Retina (tissue), 1 donor: ENCODE data around the gene KIDINS220.

ENCODE experiments used
- DNase-seq: peaks from one replicate; pipeline ENCODE4 v3.0.0-alpha.2; 2016

KIDINS220 gene

GRCh38 chr2:8802741-8803140 is 34.7 kb downstream of the KIDINS220 start:
- DNase-seq: no peak

GRCh38 chr2:8800821-8801220 is 36.6 kb downstream of the KIDINS220 start:
- DNase-seq: no peak

DNA sequence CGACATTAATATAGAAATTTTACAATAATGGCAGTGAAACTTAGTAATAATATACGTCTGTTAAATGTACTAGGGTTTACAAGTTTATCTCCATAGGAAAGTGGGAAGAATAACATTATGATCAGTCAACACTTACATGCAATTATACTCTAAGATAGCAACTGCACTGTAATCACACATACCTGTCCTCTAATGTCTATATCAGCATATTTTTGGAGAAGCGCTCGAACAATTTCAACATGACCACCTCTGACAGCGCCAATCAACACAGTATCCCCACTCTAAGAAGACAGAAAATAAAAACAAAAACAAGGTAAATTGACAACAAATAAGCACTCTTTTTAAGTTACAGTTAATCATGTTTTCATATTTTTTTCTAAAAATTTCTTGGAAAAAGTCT is 37.2 kb downstream of the KIDINS220 start:
- DNase-seq: no peak

- DNase-seq: no peak
These were observed 38.4 kb downstream of the KIDINS220 start for GRCh38 chr2:8799004-8799403.

DNA sequence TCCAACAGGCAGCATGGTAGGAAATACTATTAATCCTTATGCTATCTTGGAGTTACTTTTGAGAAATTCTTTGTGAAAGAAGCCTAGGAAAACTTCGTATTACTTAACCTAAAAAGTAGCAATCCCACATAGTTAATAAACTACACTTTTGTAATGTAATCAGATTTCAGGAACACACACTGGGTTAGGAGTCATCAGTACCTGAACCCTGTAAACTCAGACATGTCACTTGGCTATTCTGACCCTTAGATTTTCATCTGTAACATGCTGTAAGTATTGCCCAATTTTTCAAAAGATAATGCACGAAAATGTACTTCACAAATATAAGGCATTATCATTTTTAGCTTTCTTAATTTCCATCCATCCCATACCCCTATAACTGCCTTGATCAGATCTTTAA is 39.0 kb downstream of the KIDINS220 start:
- no peak for DNase-seq

GRCh38 chr2:8797682-8798081 is 39.7 kb downstream of the KIDINS220 start:
- no peak for DNase-seq

GRCh38 chr2:8796878-8797550 is 40.4 kb downstream of the KIDINS220 start:
- no peak for DNase-seq

DNA sequence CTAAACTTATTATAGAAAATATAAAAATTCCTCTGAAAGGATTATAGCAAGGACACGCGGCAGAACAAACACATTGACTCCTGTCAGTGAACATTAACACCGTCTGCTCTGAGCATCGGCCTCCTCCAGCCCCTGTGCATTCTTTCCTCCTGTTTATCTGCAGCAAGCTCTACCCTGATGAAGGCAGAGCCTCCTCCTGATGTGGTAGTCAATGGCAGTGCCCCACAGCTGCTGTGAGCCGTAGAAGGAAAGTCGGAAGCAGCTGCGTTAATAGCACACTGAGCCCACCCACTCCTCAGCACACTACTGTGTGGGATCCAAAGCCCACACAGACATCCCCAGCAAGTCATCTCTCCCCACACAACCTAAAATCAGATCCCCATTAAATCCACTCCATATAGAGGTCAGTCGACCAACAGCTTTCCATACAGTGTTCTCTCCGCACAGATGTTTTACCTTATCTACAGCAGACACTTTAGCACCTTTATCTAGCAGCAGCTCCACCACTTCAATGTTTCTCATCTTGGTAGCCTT is 41.0 kb downstream of the KIDINS220 start:
- no peak for DNase-seq

GRCh38 chr2:8794923-8795825 is 42.2 kb downstream of the KIDINS220 start:
- DNase-seq: no peak

DNA sequence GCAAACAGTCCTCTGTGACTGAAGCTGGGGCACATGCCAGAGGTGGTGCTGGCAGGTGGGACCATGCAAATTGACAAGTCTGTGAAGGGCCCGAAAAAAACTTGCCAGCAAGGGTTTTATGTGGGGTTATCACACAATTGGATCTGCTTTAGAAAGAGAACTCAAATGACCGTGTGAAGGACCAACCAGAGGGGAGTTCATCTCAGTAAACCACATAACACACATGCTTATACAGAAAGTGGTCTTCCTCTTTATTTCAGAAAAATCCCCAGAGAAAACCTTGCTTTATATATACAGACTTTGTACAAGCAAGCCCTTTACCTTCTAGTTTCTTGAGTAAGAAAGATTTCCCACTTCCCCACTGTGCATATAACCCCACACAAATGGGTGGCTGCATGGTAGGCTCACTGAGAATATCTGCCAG is 46.7 kb downstream of the KIDINS220 start:
- no peak for DNase-seq

GRCh38 chr2:8786463-8786862 is 51.0 kb downstream of the KIDINS220 start:
- no peak for DNase-seq

DNA sequence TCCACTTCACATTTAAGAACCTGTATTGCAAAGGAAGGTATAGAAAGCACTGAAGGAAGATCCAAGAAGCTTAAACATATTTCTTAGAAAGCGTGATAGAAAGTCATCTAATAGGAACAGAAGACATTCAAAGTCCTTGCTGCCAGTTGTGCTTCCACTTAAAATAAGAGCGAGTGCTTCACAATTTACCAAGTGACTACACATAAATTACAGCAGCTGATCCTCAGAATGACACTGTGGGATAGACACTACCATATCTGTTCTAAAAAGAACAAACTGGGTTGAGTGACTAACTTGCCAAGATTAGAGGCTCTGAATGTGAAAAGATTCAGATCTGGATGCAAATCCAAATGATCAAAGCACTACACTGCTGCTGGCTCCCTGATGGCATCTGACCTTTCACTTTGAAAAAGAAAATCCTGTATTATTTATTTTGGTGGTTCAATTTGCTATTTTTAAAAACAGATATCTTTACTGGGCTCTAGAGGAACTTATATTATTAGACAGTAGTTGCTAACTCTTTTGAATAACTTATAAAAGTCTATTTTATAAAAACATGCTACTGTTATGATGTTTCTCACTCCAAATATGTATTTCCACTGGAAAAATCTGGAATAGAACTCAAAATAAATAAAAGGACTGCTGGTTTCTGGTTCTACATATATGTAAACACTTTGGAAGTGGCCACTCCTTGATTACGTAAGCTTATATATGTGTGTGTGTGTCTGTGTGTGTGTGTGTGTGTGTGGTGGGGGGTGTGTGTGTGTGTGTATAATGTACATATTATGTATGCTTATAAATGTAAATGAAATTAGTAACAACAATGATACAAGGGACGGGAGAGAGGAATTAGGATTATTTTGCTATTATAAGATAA is 57.4 kb downstream of the KIDINS220 start:
- no peak for DNase-seq

- no peak for DNase-seq
These were observed 63.0 kb downstream of the KIDINS220 start for GRCh38 chr2:8774371-8774770.

DNA sequence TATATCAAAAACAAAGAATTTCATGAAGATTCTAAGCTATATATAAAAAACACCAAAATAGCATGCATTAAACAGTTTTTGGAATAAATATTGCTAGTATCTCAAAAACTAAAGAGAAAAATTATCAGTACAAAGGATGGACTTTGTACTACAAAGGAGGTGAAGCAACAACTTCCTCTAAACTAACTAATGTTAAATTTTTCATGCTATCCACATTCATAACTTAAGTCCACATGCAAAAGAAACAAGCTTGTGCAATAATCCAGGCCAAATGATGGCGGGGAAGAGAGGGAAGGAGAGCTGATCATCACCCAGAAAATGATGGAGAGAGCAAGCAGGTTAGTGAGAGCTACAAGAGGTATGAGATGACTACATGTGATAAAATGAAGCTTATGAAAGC is 70.1 kb downstream of the KIDINS220 start:
- no peak for DNase-seq

DNA sequence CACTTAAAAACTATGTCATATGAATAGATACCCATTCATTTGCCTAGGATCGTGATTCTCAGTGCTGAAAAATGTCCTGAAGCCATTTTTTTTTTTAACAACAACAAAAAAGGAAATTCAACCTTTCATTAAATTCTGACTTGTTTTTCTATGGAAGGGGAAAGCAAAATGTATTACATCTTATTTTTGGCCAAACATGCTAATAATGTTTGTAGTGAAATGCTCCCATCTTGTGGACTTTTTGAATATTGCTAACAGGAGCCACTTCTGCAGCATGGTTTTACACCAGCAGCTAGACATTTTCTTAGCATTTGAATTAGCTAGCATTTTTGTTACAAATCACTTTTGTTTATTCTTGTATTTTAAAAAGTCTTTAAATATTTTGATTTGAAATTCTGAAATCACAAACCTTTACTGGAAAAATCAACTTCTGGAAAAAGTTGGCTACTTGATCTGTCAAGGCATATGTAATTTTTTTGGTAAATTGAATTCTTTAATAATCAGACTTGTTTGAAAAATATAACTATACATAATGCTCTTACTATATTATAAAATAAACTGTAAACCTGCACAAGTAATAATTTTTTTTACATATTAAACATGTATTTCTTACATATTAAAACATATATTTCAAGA is 75.8 kb downstream of the KIDINS220 start:
- peak; percentile 29 for DNase-seq

DNA sequence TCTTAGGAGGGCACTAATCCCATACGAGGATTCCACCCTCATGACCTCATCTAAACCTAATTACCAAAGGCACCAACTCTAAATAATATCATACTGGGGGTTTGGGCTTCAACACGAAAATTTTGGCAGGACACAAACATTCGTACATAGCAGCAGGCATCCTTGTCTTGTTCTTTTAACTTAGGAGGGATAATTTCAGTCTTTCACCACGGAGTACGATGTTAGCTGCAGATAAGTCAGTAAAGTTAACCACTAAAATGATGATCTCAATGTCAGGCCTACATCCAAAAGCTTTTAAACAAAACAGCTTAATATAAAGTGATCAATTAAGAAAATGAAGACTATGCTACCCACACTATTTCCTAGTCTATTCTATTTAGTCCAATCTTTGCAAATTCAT is 80.7 kb downstream of the KIDINS220 start:
- no peak for DNase-seq

DNA sequence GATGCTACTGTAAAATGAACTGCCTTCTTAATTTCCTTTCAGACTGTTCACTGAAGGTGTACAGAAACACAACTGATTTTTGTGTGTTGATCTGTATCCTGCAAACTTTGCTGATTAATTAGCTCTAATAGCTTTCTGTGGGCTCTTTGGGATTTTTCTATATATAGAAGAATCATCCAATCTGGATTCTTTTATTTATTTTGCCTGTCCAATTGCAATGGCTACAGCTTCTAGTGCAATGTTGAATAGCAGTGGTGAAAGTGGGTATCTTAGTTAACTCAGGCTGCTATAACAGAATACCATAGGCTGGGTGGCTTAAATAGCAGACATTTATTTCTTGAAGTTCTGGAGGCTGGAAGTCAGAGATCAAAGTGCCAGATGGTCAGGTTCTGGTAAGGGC is 81.2 kb downstream of the KIDINS220 start:
- DNase-seq: no peak

DNA sequence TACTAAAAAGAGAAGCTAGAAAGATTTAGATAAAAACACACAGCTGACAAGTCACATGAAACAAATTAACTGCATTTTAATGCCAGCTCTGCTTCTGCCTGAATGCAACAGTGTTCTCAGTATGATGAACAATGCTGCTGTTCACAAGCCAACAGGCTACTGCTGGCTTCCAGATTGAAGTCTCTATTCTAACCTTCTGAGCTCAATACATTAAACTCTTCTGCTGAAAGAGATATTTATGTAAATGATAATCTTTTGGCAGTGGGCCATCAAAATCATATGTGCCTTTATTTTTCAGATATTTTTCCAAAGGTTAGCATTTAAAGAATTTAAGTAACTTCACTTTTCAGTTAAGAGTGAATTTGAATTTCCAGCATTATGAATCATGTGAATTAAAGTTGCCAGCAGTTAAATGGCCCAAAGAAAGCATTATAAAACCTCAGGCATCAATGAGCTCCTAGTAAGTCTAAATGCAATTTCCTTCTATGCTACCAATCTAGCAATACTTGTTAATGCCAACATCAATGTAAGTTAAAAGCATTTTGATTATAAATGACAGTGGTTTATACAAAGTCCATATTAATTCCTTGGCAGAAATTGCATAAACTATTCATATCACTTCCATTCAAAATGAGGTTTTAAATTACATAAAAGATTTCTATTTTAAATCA is 83.2 kb downstream of the KIDINS220 start:
- peak; percentile 6 for DNase-seq

DNA sequence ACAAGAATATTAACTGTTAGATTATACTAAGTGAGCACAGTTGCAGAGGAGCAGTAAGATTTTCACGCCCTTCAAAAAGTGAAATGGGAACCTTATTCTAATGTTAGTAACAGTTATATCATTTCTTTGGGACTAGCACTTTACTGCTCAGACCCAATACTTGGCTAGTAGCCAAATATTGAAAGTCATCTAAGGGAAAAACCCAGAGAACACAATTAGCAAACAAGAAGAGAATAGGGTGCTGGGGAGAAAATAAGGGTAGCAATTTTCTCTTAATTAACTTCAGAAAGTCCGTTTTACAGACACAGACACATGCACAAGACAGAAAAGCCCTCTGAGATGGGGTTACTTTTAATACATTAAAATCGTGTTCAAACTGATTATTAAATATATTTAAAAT is 83.8 kb downstream of the KIDINS220 start:
- DNase-seq: no peak

GRCh38 chr2:8752385-8752784 is 85.0 kb downstream of the KIDINS220 start:
- no peak for DNase-seq

DNA sequence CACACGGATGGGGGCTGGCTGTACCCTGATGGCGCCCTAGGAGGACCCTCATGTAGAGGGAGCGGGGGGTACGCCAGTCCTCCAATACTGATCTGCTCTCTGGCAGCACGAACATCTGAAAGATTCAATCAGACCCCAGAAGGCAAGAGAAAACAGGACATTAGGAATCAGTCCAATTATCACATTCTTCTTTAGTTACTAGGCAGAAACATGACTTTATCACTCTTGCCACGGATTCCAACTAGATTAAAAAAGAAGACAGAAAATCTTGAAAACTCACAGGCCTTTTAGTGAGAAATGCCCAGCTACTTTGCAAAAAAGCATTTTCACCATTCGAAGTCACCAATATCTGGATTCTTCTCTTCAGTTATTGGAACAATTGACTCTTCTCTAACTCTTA is 87.2 kb downstream of the KIDINS220 start:
- no peak for DNase-seq

GRCh38 chr2:8743261-8743660 is 94.2 kb downstream of the KIDINS220 start:
- no peak for DNase-seq
